SK-N-SH (cell line): Measurements from ENCODE around the gene GATA3. TPM values are rescaled to one million over a fixed set of nuclear protein-coding genes. Genes with fewer than 3 reads are reported as not detected.

Experiments used
- CTCF ChIA-PET: fragments of 300-600, 350-600 bp; formaldehyde crosslinking; extraction: SDS; loops from one replicate; lab custom pipeline; 2021; lab: Yijun Ruan, JAX
- POLR2A ChIA-PET: fragments of 350-600 bp; sonication (Branson Sonifier 250); formaldehyde crosslinking; extraction: SDS; loops from one replicate; lab custom pipeline; 2020; ENCODE audit warnings: antibody characterized with exemption, inconsistent platforms; lab: Yijun Ruan, JAX
- DNase-seq: peaks from one replicate; pipeline ENCODE4 v3.0.0; 2012
- H2AFZ ChIP-seq: fragments of 200-600 bp; sonication (generic); 2 replicates; pipeline ENCODE4 v1.8.1; 2016; ENCODE audit warnings: antibody characterized with exemption, mild to moderate bottlenecking, low read depth
- H3F3A ChIP-seq: fragments of 200-600 bp; sonication (generic); replicated peaks from 2 replicates; pipeline ENCODE3; 2016; ENCODE audit warnings: antibody characterized with exemption, mild to moderate bottlenecking; ENCODE audit not compliant: insufficient read depth
- H3K27ac ChIP-seq, 2 experiments: fragments of 200-500 bp in 1 of 2; fragments of 200-600 bp in 1 of 2; sonication (Bioruptor generic) in 1 of 2; sonication (generic), shearing (Covaris generic) in 1 of 2; 2 replicates each; pipeline versions ENCODE4 v1.5.1 to v1.6.1; 2014 to 2016; ENCODE audit warnings: low read depth in 2 of 2, inconsistent platforms in 1 of 2, low read length in 1 of 2, mild to moderate bottlenecking in 1 of 2, mixed read lengths in 1 of 2
- H3K27me3 ChIP-seq: fragments of 200-600 bp; sonication (generic), shearing (Covaris generic); 2 replicates; pipeline ENCODE4 v1.6.1; 2016; ENCODE audit warnings: mixed run types; ENCODE audit not compliant: insufficient read depth
- H3K36me3 ChIP-seq, 2 experiments: fragments of 200-500 bp in 1 of 2; fragments of 200-600 bp in 1 of 2; sonication (Bioruptor generic) in 1 of 2; sonication (generic) in 1 of 2; replicated peaks in 1 of 2; 2 replicates each; pipeline versions ENCODE3 to v1.5.1; 2014 to 2016; ENCODE audit warnings: low read length in 1 of 2, mild to moderate bottlenecking in 1 of 2; ENCODE audit not compliant: insufficient read depth in 2 of 2, control insufficient read depth in 1 of 2
- H3K4me1 ChIP-seq, 2 experiments: fragments of 200-500 bp in 1 of 2; fragments of 200-600 bp in 1 of 2; sonication (Bioruptor generic) in 1 of 2; sonication (generic), shearing (Covaris generic) in 1 of 2; 2 replicates each; pipeline versions ENCODE4 v1.5.1 to v1.6.1; 2014 to 2016; ENCODE audit warnings: low read depth in 1 of 2, low read length in 1 of 2, mixed run types in 1 of 2; ENCODE audit not compliant: insufficient read depth in 2 of 2, control insufficient read depth in 1 of 2
- H3K4me2 ChIP-seq: fragments of 200-600 bp; sonication (generic), shearing (Covaris generic); 2 replicates; pipeline ENCODE4 v1.6.1; 2017; ENCODE audit warnings: mixed run types
- H3K4me3 ChIP-seq, 2 experiments: fragments of 200-500 bp in 1 of 2; fragments of 200-600 bp in 1 of 2; sonication (Bioruptor generic) in 1 of 2; sonication (generic), shearing (Covaris generic) in 1 of 2; 2 replicates each; pipeline versions ENCODE4 v1.5.1 to v1.8.1; 2014 to 2016; ENCODE audit warnings: low read depth in 2 of 2, inconsistent platforms in 1 of 2, low read length in 1 of 2, mild to moderate bottlenecking in 1 of 2, mixed read lengths in 1 of 2, moderate library complexity in 1 of 2
- H3K79me2 ChIP-seq: fragments of 200-600 bp; sonication (generic); 2 replicates; pipeline ENCODE4 v1.8.1; 2017; ENCODE audit warnings: mild to moderate bottlenecking; ENCODE audit not compliant: insufficient read depth
- H3K9ac ChIP-seq: fragments of 200-600 bp; sonication (generic); 2 replicates; pipeline ENCODE4 v1.6.1; 2017; ENCODE audit warnings: mixed run types
- H3K9me2 ChIP-seq: fragments of 200-600 bp; sonication (generic); 2 replicates; pipeline ENCODE4 v1.6.1; 2017; ENCODE audit warnings: mixed run types
- H3K9me3 ChIP-seq: fragments of 200-600 bp; sonication (generic); 2 replicates; pipeline ENCODE4 v1.6.1; 2017; ENCODE audit warnings: mixed run types, mild to moderate bottlenecking, moderate library complexity
- H4K20me1 ChIP-seq: fragments of 200-600 bp; sonication (generic); 2 replicates; pipeline ENCODE4 v1.6.1; 2017; ENCODE audit warnings: mild to moderate bottlenecking, mixed run types; ENCODE audit not compliant: insufficient read depth
- CHD2 ChIP-seq: fragments of 150-350 bp; IDR thresholded peaks from 2 replicates; pipeline ENCODE4 v1.6.1; 2018; ENCODE audit warnings: low read length; ENCODE audit not compliant: partially characterized antibody
- FOSL2 ChIP-seq: IDR thresholded peaks from 2 replicates; pipeline ENCODE4 v1.4.0; 2012; ENCODE audit warnings: low read depth, mild to moderate bottlenecking, moderate library complexity, borderline replicate concordance
- GABPA ChIP-seq: IDR thresholded peaks from 2 replicates; pipeline ENCODE4 v1.4.0; 2012; ENCODE audit warnings: low read depth, mild to moderate bottlenecking
- GATA2 ChIP-seq: sonication (generic); formaldehyde crosslinking; IDR thresholded peaks from 2 replicates; pipeline ENCODE4 v1.5.0; 2020; ENCODE audit warnings: mild to moderate bottlenecking, missing genetic modification reagents
- IRF3 ChIP-seq: fragments of 150-350 bp; IDR thresholded peaks from 2 replicates; pipeline ENCODE4 v1.6.1; 2016; ENCODE audit warnings: mild to moderate bottlenecking, low read depth, low read length
- JUND ChIP-seq: IDR thresholded peaks from 2 replicates; pipeline ENCODE4 v1.4.0; 2012
- MEF2A ChIP-seq: IDR thresholded peaks from 2 replicates; pipeline ENCODE4 v1.4.0; 2012; ENCODE audit warnings: low read depth, borderline replicate concordance
- MXI1 ChIP-seq: IDR thresholded peaks from 2 replicates; pipeline ENCODE4 v1.6.1; 2012; ENCODE audit warnings: mild to moderate bottlenecking, low read depth, low read length, improper control_type of control experiment
- PBX3 ChIP-seq: IDR thresholded peaks from 2 replicates; pipeline ENCODE4; 2012
- POLR2AphosphoS5 ChIP-seq: IDR thresholded peaks from 2 replicates; pipeline ENCODE4 v1.6.1; 2012; ENCODE audit warnings: low read depth, low read length
- RAD21 ChIP-seq: IDR thresholded peaks from 2 replicates; pipeline ENCODE4 v1.6.1; 2012; ENCODE audit warnings: mild to moderate bottlenecking, low read length
- RCOR1 ChIP-seq: fragments of 150-350 bp; IDR thresholded peaks from 2 replicates; pipeline ENCODE4 v1.6.1; 2017; ENCODE audit warnings: antibody characterized with exemption, low read length
- REST ChIP-seq: IDR thresholded peaks from 2 replicates; pipeline ENCODE4 v1.6.1; 2012; ENCODE audit warnings: mild to moderate bottlenecking, low read depth, low read length, moderate library complexity
- TAF1 ChIP-seq: IDR thresholded peaks from 2 replicates; pipeline ENCODE4 v1.6.1; 2012; ENCODE audit warnings: low read depth, mild to moderate bottlenecking, low read length, moderate library complexity, borderline replicate concordance
- TCF12 ChIP-seq: IDR thresholded peaks from 2 replicates; pipeline ENCODE4 v1.4.0; 2012
- WGBS: methylation state at CpG from one replicate; pipeline ENCODE4 v1.1.6; 2017; ENCODE audit warnings: low lambda C conversion rate; 5-methylcytosine and 5-hydroxymethylcytosine counted together
- polyA plus RNA-seq, 3 experiments: library from polyadenylated mRNA; depleted of rRNA; stranded (reverse); fragments of >200 nt; gene quantifications; 2 replicates each; pipeline ENCODE4 v1.2.3, GENCODE V29; 2012
- TF ChIP-seq, protein P1 (sequence below): fragments of 150-350 bp; IDR thresholded peaks from 2 replicates; pipeline ENCODE4 v1.6.1; 2017; ENCODE audit warnings: antibody characterized with exemption, low read length, low read depth, borderline replicate concordance

The GATA3 gene
- polyA plus RNA-seq, 1 of the 3 experiments (the other 2 are of a cell fraction) = 14.3 TPM

- no peak for DNase-seq
- CTCF ChIA-PET = interaction anchor here (0.8 to 2.1 kb wide), 4 partner anchors 11 to 406 kb away, joined by 3 to 5 read pairs (median 3); no protein-coding TSS in a partner anchor
These were observed 16.5 kb downstream of the GATA3 start for GRCh38 chr10:8071006-8071405.

DNA sequence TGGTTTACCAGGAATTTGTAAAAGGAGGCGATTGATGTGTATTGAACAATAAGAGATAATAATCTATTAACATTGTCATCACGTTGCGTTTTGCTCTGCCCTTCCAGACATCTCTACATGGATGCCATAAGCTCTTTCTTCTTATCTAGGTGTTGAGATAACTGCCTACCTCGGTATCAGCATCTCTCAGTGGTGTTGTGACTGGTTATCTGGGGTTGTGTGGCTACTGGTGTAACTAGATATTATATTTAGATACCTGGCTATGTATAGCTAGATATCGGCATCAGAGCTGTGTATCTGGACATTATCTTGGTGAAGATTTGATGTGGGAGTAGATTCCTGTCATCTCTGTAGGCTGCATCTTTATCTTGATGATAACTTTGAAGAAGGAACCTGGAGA is 17.2 kb downstream of the GATA3 start:
- Histone ChIP-seq H3K9me2 (no peaks in the 10 kb centered on the region), H3K36me3 (peaks cover 82 to 90% of the 10 kb centered on the region in 2 experiments), H3K27me3 (no peaks in the 10 kb centered on the region), H3K4me2 (peak overlapping the region; percentile 80), H3K27ac (peak overlapping the region; percentile 86 to 96), H3K79me2 (peaks cover 92% of the 10 kb centered on the region), H3K9ac (no peak overlapping the region), H3K4me3 (no peak overlapping the region), H3F3A (peaks cover 93% of the 10 kb centered on the region), H2AFZ (no peak overlapping the region), H3K9me3 (no peaks in the 10 kb centered on the region), H4K20me1 (peaks cover 54% of the 10 kb centered on the region), H3K4me1 (peaks cover 41 to 46% of the 10 kb centered on the region in 2 experiments)
- POLR2A ChIA-PET = interaction anchor here (0.8 to 4.1 kb wide), 7 partner anchors 8 to 1168 kb away, joined by 3 to 30 read pairs (median 4); partner anchors contain the start of gene GATA3
- CTCF ChIA-PET = interaction anchor here (0.8 to 1.0 kb wide), 3 partner anchors 13 to 405 kb away, joined by 3 read pairs; no protein-coding TSS in a partner anchor
- DNase-seq = no peak
- 24% methylated on average over 5 of the region's 5 CpGs for WGBS
- TF ChIP-seq REST = no peak
- no peak for TF ChIP-seq RAD21
- no peak for TF ChIP-seq TAF1
- no peak for TF ChIP-seq IRF3
- no peak for TF ChIP-seq CHD2

More at GRCh38 chr10:8071006-8071405, 16.5 kb downstream of the GATA3 start:
- no peaks in the 10 kb centered on the region for H3K9me2 ChIP-seq
- H3K4me3 ChIP-seq = peak overlapping the region in 1 of 2 experiments; percentile 37; a peak in 2 of 4 replicates
- TF ChIP-seq PBX3 (no peak), GATA2 (CRISPR knock-in tag) (no peak), JUND (peak; percentile 42), IRF3 (no peak), POLR2AphosphoS5 (no peak), TCF12 (no peak), MXI1 (no peak), RCOR1 (no peak), FOSL2 (0 out of 2 replicates have a peak, but pooled peaks have one; percentile 28), GABPA (no peak), MEF2A (no peak)
- TF ChIP-seq, protein P1, sequence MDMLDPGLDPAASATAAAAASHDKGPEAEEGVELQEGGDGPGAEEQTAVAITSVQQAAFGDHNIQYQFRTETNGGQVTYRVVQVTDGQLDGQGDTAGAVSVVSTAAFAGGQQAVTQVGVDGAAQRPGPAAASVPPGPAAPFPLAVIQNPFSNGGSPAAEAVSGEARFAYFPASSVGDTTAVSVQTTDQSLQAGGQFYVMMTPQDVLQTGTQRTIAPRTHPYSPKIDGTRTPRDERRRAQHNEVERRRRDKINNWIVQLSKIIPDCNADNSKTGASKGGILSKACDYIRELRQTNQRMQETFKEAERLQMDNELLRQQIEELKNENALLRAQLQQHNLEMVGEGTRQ = no peak
- H3K9ac ChIP-seq = peak overlapping the region; percentile 61
- peaks cover 47 to 53% of the 10 kb centered on the region in 2 experiments for H3K4me1 ChIP-seq
- H3F3A ChIP-seq = peaks cover 93% of the 10 kb centered on the region
- peaks cover 54% of the 10 kb centered on the region for H4K20me1 ChIP-seq
- H3K36me3 ChIP-seq = peaks cover 89 to 91% of the 10 kb centered on the region in 2 experiments
- H2AFZ ChIP-seq = no peak overlapping the region
- H3K27ac ChIP-seq = peak overlapping the region; percentile 86 to 96
- no peaks in the 10 kb centered on the region for H3K27me3 ChIP-seq
- 24% methylated on average over 3 of the region's 3 CpGs for WGBS
- H3K9me3 ChIP-seq = no peaks in the 10 kb centered on the region
- POLR2A ChIA-PET = interaction anchor here (0.6 to 4.1 kb wide), 7 partner anchors 8 to 1168 kb away, joined by 3 to 30 read pairs (median 4); partner anchors contain the start of gene GATA3
- peak overlapping the region; percentile 80 for H3K4me2 ChIP-seq
- peaks cover 99% of the 10 kb centered on the region for H3K79me2 ChIP-seq
